ENCODE data around the gene RPL37A. TPM values are rescaled to one million over a fixed set of nuclear protein-coding genes. Genes with fewer than 3 reads are reported as not detected.

RPL37A gene
- total RNA-seq, 2 donors from 2014 or later: 452 to 1,069 TPM

DNA sequence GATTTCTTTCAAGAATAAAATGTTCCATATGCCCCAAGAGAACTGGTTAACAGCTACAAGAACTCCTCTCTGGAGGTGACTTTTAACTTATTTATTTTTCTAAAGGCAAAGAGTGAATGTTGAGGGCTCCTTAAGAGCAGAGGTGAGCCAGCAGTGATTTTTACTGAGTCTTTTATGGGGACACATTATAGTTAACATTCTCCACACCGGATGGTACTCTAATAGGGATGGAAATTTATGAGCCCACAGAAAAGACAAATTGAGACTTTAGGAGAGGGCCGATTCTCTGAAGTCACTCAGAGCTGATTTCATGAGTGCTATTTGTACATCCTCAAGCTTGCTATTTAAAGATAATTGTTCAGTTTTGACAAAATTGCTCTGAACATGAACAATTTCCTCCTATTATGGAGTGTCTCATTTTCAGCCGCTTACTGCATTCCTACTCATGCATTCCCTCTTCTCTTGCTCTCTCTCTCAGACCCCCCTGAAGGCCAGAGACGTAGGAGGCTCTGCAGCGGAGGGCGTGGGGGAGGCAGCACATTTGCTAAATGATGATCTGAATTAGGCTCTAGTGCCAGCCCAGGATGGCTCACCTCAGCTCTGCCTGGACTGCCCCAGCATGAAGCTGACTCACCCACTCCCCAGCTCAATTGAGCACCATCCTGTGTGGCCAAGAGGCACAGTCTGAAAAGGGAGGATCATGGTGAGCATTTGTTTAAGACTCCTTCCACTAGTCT is 5.9 kb upstream of the RPL37A start:
- Histone ChIP-seq H3K4me3 (no peak overlapping the region), H3K36me3 (replicated peaks in 1 of 2; ENCODE audit: insufficient read depth in 1 of 2, low read depth in 2 of 2) (no peaks in the 10 kb centered on the region), H3K27ac (no peak overlapping the region), H3K9me3 (no peaks in the 10 kb centered on the region), H3K4me1 (peaks cover 5% of the 10 kb centered on the region), H3K27me3 (no peaks in the 10 kb centered on the region)
- 81 to 88% methylated on average over 6 of the region's 6 CpGs for WGBS, 2 donors
- no peak for ATAC-seq
- TF ChIP-seq, protein P1, sequence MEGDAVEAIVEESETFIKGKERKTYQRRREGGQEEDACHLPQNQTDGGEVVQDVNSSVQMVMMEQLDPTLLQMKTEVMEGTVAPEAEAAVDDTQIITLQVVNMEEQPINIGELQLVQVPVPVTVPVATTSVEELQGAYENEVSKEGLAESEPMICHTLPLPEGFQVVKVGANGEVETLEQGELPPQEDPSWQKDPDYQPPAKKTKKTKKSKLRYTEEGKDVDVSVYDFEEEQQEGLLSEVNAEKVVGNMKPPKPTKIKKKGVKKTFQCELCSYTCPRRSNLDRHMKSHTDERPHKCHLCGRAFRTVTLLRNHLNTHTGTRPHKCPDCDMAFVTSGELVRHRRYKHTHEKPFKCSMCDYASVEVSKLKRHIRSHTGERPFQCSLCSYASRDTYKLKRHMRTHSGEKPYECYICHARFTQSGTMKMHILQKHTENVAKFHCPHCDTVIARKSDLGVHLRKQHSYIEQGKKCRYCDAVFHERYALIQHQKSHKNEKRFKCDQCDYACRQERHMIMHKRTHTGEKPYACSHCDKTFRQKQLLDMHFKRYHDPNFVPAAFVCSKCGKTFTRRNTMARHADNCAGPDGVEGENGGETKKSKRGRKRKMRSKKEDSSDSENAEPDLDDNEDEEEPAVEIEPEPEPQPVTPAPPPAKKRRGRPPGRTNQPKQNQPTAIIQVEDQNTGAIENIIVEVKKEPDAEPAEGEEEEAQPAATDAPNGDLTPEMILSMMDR (IDR thresholded peaks at IDR 0.05): no peak
- TF ChIP-seq POLR2A (IDR thresholded peaks at IDR 0.05): no peak
- intact Hi-C loops (cut with DNase I): no loop called here
- DNase-seq: no peak

DNA sequence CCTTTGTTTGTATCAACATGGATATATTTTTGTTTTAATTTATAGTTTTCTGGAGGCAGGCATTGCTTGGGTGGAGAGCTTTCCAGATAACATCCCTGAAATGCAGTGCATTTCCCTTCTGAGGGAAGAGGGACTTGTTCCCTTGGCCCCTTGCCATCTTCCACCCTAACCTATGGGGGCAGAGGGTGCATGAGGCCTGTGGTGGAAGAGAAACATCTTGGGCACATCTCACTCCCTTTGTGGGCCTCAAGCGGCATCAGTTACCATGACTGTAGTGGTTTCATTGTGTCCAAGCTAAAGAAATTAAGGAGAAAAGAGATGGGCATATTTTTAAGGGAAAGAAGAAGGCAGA is 5.3 kb upstream of the RPL37A start:
- intact Hi-C loops (cut with DNase I): no loop called here
- Histone ChIP-seq H3K4me3 (no peak overlapping the region), H3K27ac (no peak overlapping the region), H3K4me1 (peaks cover 10% of the 10 kb centered on the region), H3K36me3 (replicated peaks in 1 of 2; ENCODE audit: insufficient read depth in 1 of 2, low read depth in 2 of 2) (no peaks in the 10 kb centered on the region), H3K27me3 (no peaks in the 10 kb centered on the region), H3K9me3 (no peaks in the 10 kb centered on the region)
- ATAC-seq (no peak), DNase-seq (no peak)
- no peak for TF ChIP-seq POLR2A (IDR thresholded peaks at IDR 0.05)
- TF ChIP-seq, protein P1 (IDR thresholded peaks at IDR 0.05): no peak
- WGBS, 2 donors: 90 to 95% methylated on average over 1 of the region's 1 CpG

DNA sequence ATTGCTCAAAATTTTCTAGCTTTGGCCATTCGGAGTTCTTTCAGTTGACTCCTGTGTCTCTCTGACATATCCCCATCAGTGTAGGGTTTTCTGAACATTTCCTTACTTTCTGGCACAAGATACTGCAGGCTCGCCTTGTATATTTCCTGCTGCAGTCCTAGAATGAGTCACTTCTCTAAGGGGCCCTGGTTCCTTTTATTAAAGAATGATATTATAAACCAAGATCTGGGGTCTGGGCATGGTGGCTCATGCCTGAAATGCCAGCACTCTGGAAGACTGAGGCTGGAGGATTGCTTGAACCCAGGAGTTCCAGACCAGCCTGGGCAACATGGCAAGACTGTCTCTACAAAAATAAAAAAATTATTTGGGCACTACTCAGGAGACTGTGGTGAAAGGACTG is 3.0 kb upstream of the RPL37A start:
- Histone ChIP-seq H3K4me3 (no peak overlapping the region), H3K9me3 (no peaks in the 10 kb centered on the region), H3K36me3 (replicated peaks in 1 of 2; ENCODE audit: insufficient read depth in 1 of 2, low read depth in 2 of 2) (peaks cover 0 to 2% of the 10 kb centered on the region in 2 donors), H3K27me3 (no peaks in the 10 kb centered on the region), H3K27ac (no peak overlapping the region), H3K4me1 (peaks cover 22% of the 10 kb centered on the region)
- ATAC-seq (no peak), DNase-seq (no peak)
- no peak for TF ChIP-seq POLR2A (IDR thresholded peaks at IDR 0.05)
- TF ChIP-seq, protein P1 (IDR thresholded peaks at IDR 0.05): no peak
- 75 to 85% methylated on average over 2 of the region's 2 CpGs for WGBS, 2 donors
- intact Hi-C loops (cut with DNase I): no loop called here

DNA sequence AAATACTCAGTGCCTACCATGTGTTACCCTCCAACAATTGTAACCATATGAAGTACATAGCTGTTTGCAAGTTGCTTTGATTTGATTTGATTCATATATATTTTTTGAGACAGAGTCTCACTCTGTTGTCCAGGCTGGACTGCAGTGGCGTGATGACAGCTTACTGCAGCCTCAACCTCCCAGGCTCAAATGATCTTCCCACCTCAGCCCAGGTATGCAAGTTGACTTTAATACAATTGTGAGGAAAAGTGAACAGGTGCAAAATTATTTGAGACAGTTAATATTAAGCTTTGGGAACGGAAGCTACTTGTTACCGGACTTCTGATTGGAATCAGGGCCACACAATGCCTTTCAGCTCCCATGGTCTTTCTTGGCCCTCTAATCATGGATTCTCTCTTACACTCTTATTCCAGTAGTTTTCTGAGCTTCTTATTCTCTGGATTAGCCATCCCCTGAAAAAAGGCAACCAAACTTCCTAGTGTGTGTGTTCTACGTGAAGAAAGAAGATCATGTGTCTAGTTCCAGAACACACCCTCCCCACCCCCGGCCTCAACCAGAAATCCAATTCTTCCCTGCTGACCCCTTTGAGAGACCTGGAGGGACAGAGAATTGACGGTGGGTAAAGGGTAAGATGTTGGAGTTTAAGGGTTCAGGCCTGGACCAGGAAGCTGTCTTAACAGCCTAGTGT is 1.1 kb upstream of the RPL37A start:
- no peak for ATAC-seq
- DNase-seq: no peak
- H3K4me1 ChIP-seq: peaks cover 34% of the 10 kb centered on the region
- 78 to 83% methylated on average over 6 of the region's 6 CpGs for WGBS, 2 donors
- TF ChIP-seq, protein P1 (IDR thresholded peaks at IDR 0.05): no peak
- no peak for TF ChIP-seq POLR2A (IDR thresholded peaks at IDR 0.05)
- intact Hi-C loops (cut with DNase I): no loop called here
- H3K27ac ChIP-seq: peak overlapping the region in 1 of 4 donors; percentile 79
- no peak overlapping the region for H3K4me3 ChIP-seq
- peaks cover 0 to 16% of the 10 kb centered on the region in 2 donors for H3K36me3 ChIP-seq (replicated peaks in 1 of 2; ENCODE audit: insufficient read depth in 1 of 2, low read depth in 2 of 2)
- no peaks in the 10 kb centered on the region for H3K27me3 ChIP-seq
- no peaks in the 10 kb centered on the region for H3K9me3 ChIP-seq
